Skeletal muscle cell (primary cell): ENCODE results near the gene GPX1.
A peak's percentile ranks its signal among the peaks of the same experiment; 100 is the strongest.
"Not testable (repeated sequence)": the region's sequence is repeated elsewhere in the genome, so short reads cannot be mapped to it uniquely, and the experiment has no call there.

Experiments
- DNase-seq: peaks from one replicate; pipeline ENCODE4 v3.0.0-alpha.2; 2010; ENCODE audit warnings: low read depth
- H3K4me3 ChIP-seq: 2 replicates; pipeline ENCODE4 v1.5.1; 2011; ENCODE audit warnings: low read depth, mild to moderate bottlenecking, control low read depth, low read length, moderate library complexity

The GPX1 gene

DNA sequence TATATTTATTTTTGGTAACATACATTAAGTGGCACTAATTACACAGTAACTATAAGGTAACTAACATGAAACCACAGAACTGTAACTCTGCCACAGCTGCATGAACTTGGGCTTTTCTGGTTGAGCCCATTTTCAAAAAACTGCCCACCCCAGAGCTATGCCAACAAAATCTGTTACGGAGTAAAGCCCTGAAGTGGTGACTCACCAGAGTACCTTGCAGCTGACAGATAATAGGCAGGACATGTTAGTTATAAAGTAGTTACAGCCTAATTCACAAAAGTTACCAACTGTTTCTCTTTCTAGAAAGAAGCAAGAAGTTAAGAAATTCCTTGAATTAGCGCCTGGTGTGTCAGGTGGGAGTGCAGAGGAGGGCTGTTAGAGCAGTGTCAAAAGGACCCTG lies 1.5 kb upstream of the GPX1 start:
- DNase-seq = no peak
- no peak overlapping the region for H3K4me3 ChIP-seq

DNA sequence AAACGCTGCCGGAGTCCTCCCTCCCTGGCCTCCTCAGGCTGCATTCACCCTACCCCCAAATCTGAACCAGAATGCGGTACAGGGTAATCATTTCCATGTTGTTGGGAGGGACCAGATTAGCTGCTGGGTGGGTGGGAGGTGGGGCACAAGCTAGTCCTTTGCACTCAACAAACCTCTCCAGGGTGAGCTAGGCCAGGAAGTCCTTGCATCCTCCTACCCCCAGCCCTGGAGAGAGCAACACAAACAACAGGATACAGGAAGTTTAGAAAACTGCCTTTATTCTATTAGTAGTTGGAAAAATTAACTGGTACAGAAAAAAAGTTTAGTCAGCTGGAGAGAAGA lies 702 bp upstream of the GPX1 start:
- no peak for DNase-seq
- peak overlapping the region; percentile 58 for H3K4me3 ChIP-seq

DNA sequence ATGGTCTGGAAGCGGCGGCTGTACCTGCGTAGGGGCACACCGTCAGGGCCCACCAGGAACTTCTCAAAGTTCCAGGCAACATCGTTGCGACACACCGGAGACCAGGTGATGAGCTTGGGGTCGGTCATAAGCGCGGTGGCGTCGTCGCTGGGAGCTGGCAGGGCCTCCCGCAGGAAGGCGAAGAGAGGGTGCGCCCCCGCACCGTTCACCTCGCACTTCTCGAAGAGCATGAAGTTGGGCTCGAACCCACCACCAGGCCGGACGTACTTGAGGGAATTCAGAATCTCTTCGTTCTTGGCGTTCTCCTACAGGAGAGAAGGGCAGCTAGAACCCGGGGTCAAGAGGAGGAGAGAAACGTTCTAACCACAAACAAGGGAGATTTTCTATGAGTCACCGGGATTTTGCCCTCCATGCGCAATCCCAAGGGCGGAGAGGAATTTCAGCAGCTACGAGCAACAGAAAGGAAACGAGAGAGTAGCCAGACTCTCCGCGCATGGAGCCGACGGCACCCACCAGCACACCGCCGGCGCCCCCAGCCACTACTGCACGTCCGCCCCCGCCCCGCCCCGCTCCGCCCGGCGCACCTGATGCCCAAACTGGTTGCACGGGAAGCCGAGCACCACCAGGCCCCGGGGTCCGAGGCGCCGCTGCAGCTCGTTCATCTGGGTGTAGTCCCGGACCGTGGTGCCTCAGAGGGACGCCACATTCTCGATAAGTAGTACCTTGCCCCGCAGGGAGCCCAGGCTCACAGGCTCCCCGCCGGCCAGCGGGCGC lies 523 bp downstream of the GPX1 start:
- peak; percentile 71 for DNase-seq

DNA sequence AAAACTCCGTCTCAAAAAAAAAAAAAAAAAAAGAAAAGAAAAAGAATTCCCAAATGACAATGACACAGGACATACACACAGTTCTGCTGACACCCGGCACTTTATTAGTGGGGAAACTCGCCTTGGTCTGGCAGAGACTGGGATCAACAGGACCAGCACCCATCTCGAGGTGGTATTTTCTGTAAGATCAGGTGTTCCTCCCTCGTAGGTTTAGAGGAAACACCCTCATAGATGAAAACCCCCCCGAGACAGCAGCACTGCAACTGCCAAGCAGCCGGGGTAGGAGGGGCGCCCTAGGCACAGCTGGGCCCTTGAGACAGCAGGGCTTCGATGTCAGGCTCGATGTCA lies 1.1 kb downstream of the GPX1 start:
- not testable (repeated sequence) for DNase-seq
- peak overlapping the region; percentile 58 for H3K4me3 ChIP-seq

More for the DNA sequence above, 523 bp downstream of the GPX1 start:
- peak overlapping the region; percentile 58 for H3K4me3 ChIP-seq

GRCh38 chr3:49352890-49353421 lies 5.2 kb downstream of the GPX1 start:
- DNase-seq = no peak
- H3K4me3 ChIP-seq = no peak overlapping the region

DNA sequence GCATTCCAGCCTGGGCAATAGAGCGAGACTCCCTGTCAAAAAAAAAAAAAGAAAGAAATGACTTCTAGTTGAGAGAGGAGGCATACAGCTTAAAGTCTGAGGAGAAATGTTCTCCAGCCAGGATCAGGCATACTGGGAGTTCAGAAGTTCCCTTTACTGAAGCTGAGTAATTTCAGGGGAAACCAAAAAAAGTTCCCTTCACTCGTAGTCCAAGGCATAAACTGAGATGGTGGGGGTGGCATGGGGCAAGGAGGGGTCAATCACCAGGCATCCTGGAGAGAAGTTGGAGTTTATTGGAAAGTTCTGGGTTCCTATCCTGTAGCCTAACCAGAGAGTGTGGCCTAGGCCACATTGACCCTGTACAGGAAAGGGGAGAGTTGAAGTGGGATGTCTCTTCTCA lies 5.9 kb downstream of the GPX1 start:
- no peak for DNase-seq
- no peak overlapping the region for H3K4me3 ChIP-seq

DNA sequence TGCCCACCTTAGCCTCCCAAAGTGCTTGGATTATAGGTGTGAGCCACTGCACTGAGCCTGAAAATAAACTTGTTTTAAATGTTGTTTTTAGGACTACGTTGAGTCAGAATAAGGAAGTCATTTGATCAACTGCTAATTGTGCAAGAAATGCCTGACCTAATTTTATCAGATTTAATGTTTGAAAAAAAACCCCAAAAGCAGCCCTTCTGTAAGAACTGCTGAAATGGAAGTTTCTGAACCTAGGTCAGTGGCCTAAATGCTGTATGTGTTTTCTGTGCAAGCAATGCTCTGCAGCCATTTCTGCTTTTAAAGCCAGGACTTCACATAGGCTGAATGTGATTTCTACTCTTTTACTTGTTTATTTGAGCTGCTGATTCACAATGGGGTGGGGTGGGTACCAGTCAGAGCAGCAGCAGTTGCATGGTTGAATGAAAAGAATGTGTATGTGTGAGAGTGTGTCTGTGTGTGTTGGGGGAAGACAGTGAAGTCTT lies 6.6 kb downstream of the GPX1 start:
- peak; percentile 54 for DNase-seq
- no peak overlapping the region for H3K4me3 ChIP-seq

DNA sequence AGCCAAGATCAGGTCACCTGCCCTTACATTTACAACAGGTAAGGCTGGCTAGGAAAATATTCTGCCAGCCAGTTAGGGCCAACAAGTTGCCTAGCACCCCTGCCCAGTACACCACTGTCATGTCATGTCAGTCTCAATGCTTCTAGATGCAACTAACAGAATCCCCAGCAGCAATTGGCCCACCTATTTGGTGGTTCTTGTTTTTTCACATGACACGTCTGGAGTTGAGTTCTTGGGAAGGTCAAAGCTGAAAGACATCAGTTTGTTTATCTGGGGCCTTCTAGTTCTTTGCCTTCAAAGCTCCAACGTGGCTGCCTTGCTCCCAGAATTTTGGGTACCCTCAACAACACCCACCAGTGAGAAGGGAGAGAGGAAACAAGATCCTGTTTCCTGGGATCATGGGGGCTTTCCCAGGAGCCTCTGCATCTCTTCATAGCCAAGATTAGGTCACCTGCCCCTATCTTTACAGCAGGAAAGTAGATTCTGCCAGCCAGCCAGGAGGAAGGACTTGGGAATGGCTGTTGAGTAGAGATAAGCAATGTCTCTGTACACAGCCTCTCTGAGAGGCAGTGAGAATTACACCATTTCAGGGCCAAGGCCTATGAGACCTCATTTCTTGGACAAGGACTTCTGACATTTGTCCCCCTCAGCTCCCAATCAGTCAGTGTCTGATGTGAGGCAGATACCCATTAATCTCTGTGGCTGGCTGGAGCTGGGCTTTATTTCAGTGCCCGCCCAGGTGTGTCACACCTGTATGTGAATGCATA lies 8.6 kb downstream of the GPX1 start:
- DNase-seq = no peak
- H3K4me3 ChIP-seq = no peak overlapping the region

- DNase-seq, H3K4me3 ChIP-seq: not testable (repeated sequence)
Measured at GRCh38 chr3:49348361-49348760, 9.8 kb downstream of the GPX1 start.

- no peak overlapping the region for H3K4me3 ChIP-seq
- DNase-seq = peak; percentile 30
Measured at GRCh38 chr3:49346797-49347251, 11.3 kb downstream of the GPX1 start.

- H3K4me3 ChIP-seq = no peak overlapping the region
- DNase-seq = no peak
Measured at GRCh38 chr3:49343163-49343562, 15.0 kb downstream of the GPX1 start.

DNA sequence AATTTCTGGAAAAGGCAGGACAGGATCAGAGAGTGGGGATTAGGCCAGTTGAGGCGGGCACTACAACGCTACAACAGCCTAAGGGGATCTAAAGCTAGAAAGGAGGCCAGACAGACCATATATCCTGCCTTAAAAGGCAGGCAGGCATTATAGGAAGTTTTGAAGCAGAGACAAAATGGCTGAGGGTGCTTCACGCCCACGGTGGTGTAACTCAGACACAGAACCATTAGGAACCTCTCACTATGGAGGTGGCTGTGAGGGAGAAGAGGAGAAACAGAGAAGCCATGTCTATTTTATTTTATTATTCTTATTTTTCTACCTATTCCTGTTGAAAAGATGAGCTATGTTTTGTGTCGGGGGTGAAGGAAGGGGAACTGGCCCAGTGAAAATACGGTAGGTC lies 16.2 kb downstream of the GPX1 start:
- H3K4me3 ChIP-seq = no peak overlapping the region
- DNase-seq = no peak

DNA sequence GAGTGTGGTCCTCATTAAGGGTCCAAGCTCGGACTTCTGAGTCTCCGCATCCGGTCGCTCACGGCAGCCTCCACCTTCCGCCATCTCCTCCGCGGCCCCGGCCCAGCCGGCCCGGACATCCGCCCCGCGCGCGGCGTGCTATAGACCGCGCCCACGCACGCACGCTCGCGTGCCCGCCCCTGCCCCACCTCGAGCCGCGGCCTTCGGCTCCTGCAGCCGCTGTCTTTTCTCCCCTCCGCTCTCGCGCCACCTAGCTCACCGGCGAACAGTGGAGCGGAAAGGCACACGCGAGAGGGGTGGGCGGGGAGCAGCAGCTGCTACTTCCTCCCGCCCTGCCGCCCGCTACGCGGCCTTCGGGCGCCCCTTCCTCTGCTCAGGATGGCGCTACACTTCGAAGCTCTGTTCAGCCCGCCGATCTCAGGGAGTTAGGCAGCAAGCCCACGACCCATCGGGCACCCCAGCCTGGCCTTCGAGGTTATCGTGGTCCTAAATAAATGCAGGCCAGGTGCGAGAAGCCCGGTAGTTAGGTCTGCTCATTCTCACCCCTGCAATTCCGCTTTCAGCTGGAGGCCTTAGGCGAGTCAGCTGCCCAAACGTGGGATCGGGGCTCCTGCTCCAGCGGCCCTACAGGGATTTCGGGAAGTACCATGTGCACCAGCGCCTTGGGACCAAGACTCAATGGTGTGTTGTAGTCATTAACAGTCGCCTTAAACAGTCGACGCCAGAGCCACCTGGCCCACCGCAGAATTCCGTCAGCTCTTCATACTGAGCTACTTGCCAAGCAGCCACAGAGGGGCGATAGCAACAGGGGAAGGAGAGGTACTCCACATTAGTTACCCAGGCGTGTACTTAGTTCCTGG lies 18.0 kb downstream of the GPX1 start, which contains the start of gene USP4:
Gene USP4 (minus strand): TSS at position 113 of the 860 bp plus-strand sequence. CDS start 29 bp downstream, at position 84.
- peak within 1 kb of the TSS; percentile 84 for H3K4me3 ChIP-seq
- peak; percentile 67 for DNase-seq

DNA sequence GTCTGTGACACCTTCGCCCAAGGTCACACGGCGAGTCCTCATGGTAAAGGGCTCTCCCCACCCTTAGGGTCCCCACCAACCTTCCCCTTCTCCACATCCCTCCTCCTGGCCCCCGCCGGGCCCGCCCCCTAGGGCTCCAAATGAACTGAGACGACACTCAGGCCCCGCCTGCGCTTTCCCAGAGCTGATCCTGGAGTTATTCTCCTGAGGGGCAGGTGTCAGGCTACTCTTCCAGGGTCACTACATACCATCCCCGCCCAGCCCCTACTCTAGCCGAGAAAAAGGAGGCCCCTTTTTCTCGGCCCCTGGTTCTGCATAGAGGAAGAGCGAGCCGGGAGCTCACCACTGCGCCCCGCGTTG lies 18.6 kb downstream of the GPX1 start:
- no peak for DNase-seq
- peak overlapping the region; percentile 84 for H3K4me3 ChIP-seq

GRCh38 chr3:49333916-49334633 lies 24.1 kb downstream of the GPX1 start:
- DNase-seq = no peak

GRCh38 chr3:49333091-49333490 lies 25.1 kb downstream of the GPX1 start:
- no peak overlapping the region for H3K4me3 ChIP-seq
- no peak for DNase-seq

More at GRCh38 chr3:49333916-49334633, 24.1 kb downstream of the GPX1 start:
- no peak overlapping the region for H3K4me3 ChIP-seq

- no peak overlapping the region for H3K4me3 ChIP-seq
- no peak for DNase-seq
Measured at GRCh38 chr3:49329186-49329585, 29.0 kb downstream of the GPX1 start.

DNA sequence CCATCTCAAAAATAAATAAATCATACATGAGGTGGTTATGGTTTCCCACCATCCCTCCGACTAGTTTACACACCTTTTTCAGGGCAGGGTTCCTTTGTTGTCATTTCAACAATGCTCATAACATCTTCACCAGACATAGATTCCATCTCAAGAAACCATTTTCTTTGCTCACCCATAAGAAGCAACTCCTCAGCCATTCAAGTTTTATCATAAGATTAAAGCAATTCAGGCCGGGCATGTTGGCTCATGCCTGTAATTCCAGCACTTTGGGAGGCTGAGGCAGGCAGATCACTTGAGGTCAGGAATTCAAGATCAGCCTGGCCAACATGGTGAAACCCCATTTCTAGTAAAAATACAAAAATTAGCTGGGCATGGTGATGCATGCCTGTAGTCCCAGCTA lies 29.8 kb downstream of the GPX1 start:
- DNase-seq, H3K4me3 ChIP-seq: not testable (repeated sequence)

- DNase-seq = no peak
- H3K4me3 ChIP-seq = no peak overlapping the region
Measured at GRCh38 chr3:49327485-49327884, 30.7 kb downstream of the GPX1 start.
